HepG2 (cell line): ENCODE measurements around the gene GNB3. TPM values are rescaled to one million over a fixed set of nuclear protein-coding genes. Genes with fewer than 3 reads are reported as not detected.

ENCODE experiments used
- ATAC-seq: fragments of 200-7000 bp; cut with Tn5 transposase; 3 replicates; pipeline ENCODE4 v1.9.1; 2020; ENCODE audit warnings: mild to moderate bottlenecking, moderate library complexity
- BruUV-seq: library from RNA; stranded (reverse); fragments of 400-500 nt; replicated peaks from 2 replicates; lab custom pipeline; 2021; lab: Mats Ljungman, UMichigan
- CTCF ChIA-PET: fragments of 300-600 bp; formaldehyde crosslinking; extraction: SDS; loops from one replicate; lab custom pipeline; 2021; ENCODE audit warnings: low total read pairs, inconsistent platforms, low intra/inter-chr PET ratio; lab: Yijun Ruan, JAX
- POLR2A ChIA-PET: fragments of 350-600 bp; sonication (Branson Sonifier 250); formaldehyde crosslinking; loops from one replicate; lab custom pipeline; 2020; ENCODE audit warnings: antibody characterized with exemption, inconsistent platforms; lab: Yijun Ruan, JAX
- DNase-seq: peaks from one replicate; pipeline ENCODE4 v3.0.0-alpha.2; 2015; ENCODE audit warnings: low spot score
- FAIRE-seq: peaks from 3 replicates; lab custom pipeline; 2011; peaks lifted over from hg19 to GRCh38; lab: Jason Lieb, UNC
- H2AFZ ChIP-seq: one replicate; pipeline ENCODE4 v1.6.1; 2011; ENCODE audit warnings: low read length, inconsistent platforms
- H3K27ac ChIP-seq: fragments of 300-600 bp; 3 replicates; pipeline ENCODE4 v1.8.0; 2011; ENCODE audit warnings: mixed run types, mild to moderate bottlenecking, mixed read lengths, low read length, inconsistent platforms; ENCODE audit not compliant: insufficient read depth; ENCODE audit errors: extremely low read length
- H3K27me3 ChIP-seq, 2 experiments: fragments of 200-600 bp in 1 of 2; 2 replicates in 1 of 2; 3 replicates in 1 of 2; pipeline versions ENCODE4 v1.6.0 to v1.8.0; 2011; ENCODE audit warnings: low read length in 2 of 2, mild to moderate bottlenecking in 2 of 2, moderate library complexity in 2 of 2, inconsistent platforms in 1 of 2; ENCODE audit not compliant: insufficient read depth in 2 of 2, control insufficient read depth in 1 of 2
- H3K36me3 ChIP-seq, 2 experiments: fragments of 200-600 bp in 1 of 2; replicated peaks in 1 of 2; 2 replicates in 1 of 2; 3 replicates in 1 of 2; pipeline versions ENCODE4 v1.5.1 to v1.8.0; 2011; ENCODE audit warnings: low read length in 2 of 2, inconsistent platforms in 1 of 2; ENCODE audit not compliant: insufficient read depth in 2 of 2, control insufficient read depth in 1 of 2
- H3K4me1 ChIP-seq: 2 replicates; pipeline ENCODE4 v1.5.1; 2012; ENCODE audit warnings: low read length, inconsistent platforms; ENCODE audit not compliant: insufficient read depth
- H3K4me2 ChIP-seq: 2 replicates; pipeline ENCODE4 v1.6.0; 2011; ENCODE audit warnings: low read depth, low read length, inconsistent platforms
- H3K4me3 ChIP-seq, 3 experiments: fragments of 200-600 bp in 1 of 3; sonication (generic), shearing (Covaris generic) in 1 of 3; replicated peaks in 1 of 3; 2 replicates each; pipeline ENCODE4 v1.5.1; 2011 to 2016; ENCODE audit warnings: low read length in 3 of 3, inconsistent platforms in 2 of 3, low read depth in 2 of 3, mild to moderate bottlenecking in 2 of 3, control low read depth in 1 of 3, mixed read lengths in 1 of 3; ENCODE audit not compliant: insufficient read depth in 1 of 3
- H3K79me2 ChIP-seq: one replicate; pipeline ENCODE4 v1.6.1; 2011; ENCODE audit warnings: low read length, inconsistent platforms; ENCODE audit not compliant: insufficient read depth
- H3K9ac ChIP-seq: 2 replicates; pipeline ENCODE4 v1.6.0; 2011; ENCODE audit warnings: mild to moderate bottlenecking, low read depth, low read length, inconsistent platforms; ENCODE audit not compliant: insufficient read depth
- H3K9me3 ChIP-seq: 2 replicates; pipeline ENCODE4 v1.5.1; 2012; ENCODE audit warnings: mild to moderate bottlenecking, low read length
- H4K20me1 ChIP-seq: 2 replicates; pipeline ENCODE4 v1.6.0; 2011; ENCODE audit warnings: inconsistent platforms, mild to moderate bottlenecking, low read length, moderate library complexity; ENCODE audit not compliant: insufficient read depth
- E2F1 ChIP-seq: sonication (generic); formaldehyde crosslinking; IDR thresholded peaks from 2 replicates; pipeline ENCODE4 v1.5.0; 2020; ENCODE audit warnings: missing genetic modification reagents
- FOSL2 ChIP-seq: sonication (generic); formaldehyde crosslinking; IDR thresholded peaks from 2 replicates; pipeline ENCODE4 v1.4.0; 2020; ENCODE audit warnings: missing genetic modification reagents
- KAT8 ChIP-seq: IDR thresholded peaks from 2 replicates; pipeline ENCODE4 v1.6.1; 2016; ENCODE audit warnings: missing genetic modification reagents, missing compliant biosample characterization
- KDM3A ChIP-seq: IDR thresholded peaks from 2 replicates; pipeline ENCODE4 v1.6.1; 2018; ENCODE audit warnings: low read depth, missing compliant biosample characterization
- KMT2B ChIP-seq: IDR thresholded peaks from 2 replicates; pipeline ENCODE4 v1.6.1; 2016; ENCODE audit warnings: missing genetic modification reagents, missing compliant biosample characterization
- MIXL1 ChIP-seq: IDR thresholded peaks from 2 replicates; pipeline ENCODE4 v1.6.1; 2016
- RFX3 ChIP-seq: IDR thresholded peaks from 2 replicates; pipeline ENCODE4 v1.6.1; 2016; ENCODE audit warnings: missing biosample characterization, missing genetic modification reagents
- SALL2 ChIP-seq: sonication (generic); formaldehyde crosslinking; IDR thresholded peaks from 2 replicates; pipeline ENCODE4 v1.8.1; 2023; ENCODE audit warnings: mild to moderate bottlenecking, missing genetic modification reagents, inconsistent platforms
- SRSF4 ChIP-seq: fragments of 200-400 bp; formaldehyde crosslinking; IDR thresholded peaks from one replicate; pipeline ENCODE4 v1.6.1; 2018; ENCODE audit warnings: mild to moderate bottlenecking, low read depth, low read length, moderate library complexity; ENCODE audit not compliant: poor library complexity, severe bottlenecking
- TFDP1 ChIP-seq: IDR thresholded peaks from 2 replicates; pipeline ENCODE4 v1.6.1; 2016; ENCODE audit warnings: missing compliant biosample characterization, missing genetic modification reagents, borderline replicate concordance
- TOPORS ChIP-seq: sonication (generic); formaldehyde crosslinking; IDR thresholded peaks from 2 replicates; pipeline ENCODE4 v1.8.0; 2023; ENCODE audit warnings: mild to moderate bottlenecking, missing genetic modification reagents
- ZBTB33 ChIP-seq: sonication (generic); formaldehyde crosslinking; IDR thresholded peaks from 2 replicates; pipeline ENCODE4 v1.4.0; 2020; ENCODE audit warnings: missing genetic modification reagents
- ZNF205 ChIP-seq: IDR thresholded peaks from 2 replicates; pipeline ENCODE4 v1.6.1; 2018; ENCODE audit warnings: missing biosample characterization, missing genetic modification reagents
- ZNF547 ChIP-seq: sonication (generic); formaldehyde crosslinking; IDR thresholded peaks from 2 replicates; pipeline ENCODE4 v1.5.1; 2020; ENCODE audit warnings: mild to moderate bottlenecking, missing genetic modification reagents
- ZNF550 ChIP-seq: sonication (generic); formaldehyde crosslinking; IDR thresholded peaks from 2 replicates; pipeline ENCODE4 v1.4.0; 2020; ENCODE audit warnings: mild to moderate bottlenecking, missing genetic modification reagents, borderline replicate concordance
- ZNF720 ChIP-seq: sonication (generic); formaldehyde crosslinking; IDR thresholded peaks from 2 replicates; pipeline ENCODE4 v1.4.0; 2020; ENCODE audit warnings: missing genetic modification reagents
- ZNF777 ChIP-seq: sonication (generic); formaldehyde crosslinking; IDR thresholded peaks from 2 replicates; pipeline ENCODE4 v1.4.0; 2020; ENCODE audit warnings: missing genetic modification reagents
- ZNF788 ChIP-seq: sonication (generic); formaldehyde crosslinking; IDR thresholded peaks from 2 replicates; pipeline ENCODE4 v1.5.0; 2020; ENCODE audit warnings: mild to moderate bottlenecking, missing genetic modification reagents, borderline replicate concordance
- ZNF841 ChIP-seq: sonication (generic); formaldehyde crosslinking; IDR thresholded peaks from 2 replicates; pipeline ENCODE4 v1.8.1; 2023; ENCODE audit warnings: missing genetic modification reagents, borderline replicate concordance
- WGBS: methylation state at CpG from one replicate; pipeline ENCODE4 v1.1.6; 2017; ENCODE audit warnings: low lambda C conversion rate; 5-methylcytosine and 5-hydroxymethylcytosine counted together
- in situ Hi-C: cut with HindIII; loops from 2 replicates; pipeline ENCODE4 v1.10.0; 2017; ENCODE audit warnings: low pct_unique_long_range_greater_than_20kb; ENCODE audit not compliant: extremely low pct_ligation_motif_present
- intact Hi-C: fragments of 100-400 bp; cut with micrococcal nuclease; formaldehyde crosslinking; loops from one replicate; pipeline ENCODE4 v1.10.0; 2022; ENCODE audit not compliant: unreplicated experiment
- polyA plus RNA-seq, 8 experiments: library from polyadenylated mRNA; depleted of rRNA in 3 of 8; stranded (reverse) in 7 of 8; unstranded in 1 of 8; fragments of >200 nt; fragmentation: Illumina TruSeq in 4 of 8; extraction: Trizol in 4 of 8; gene quantifications; 2 replicates each; pipeline versions ENCODE4 v1.2.1 to v1.2.3, GENCODE V29; 2011 to 2016; ENCODE audit warnings: low read depth in 4 of 8, missing spikeins in 1 of 8, mixed read lengths in 1 of 8; ENCODE audit not compliant: insufficient read depth in 1 of 8
- total RNA-seq, 5 experiments: library from RNA; depleted of rRNA; stranded (reverse); fragments of >200 nt; fragmentation: Illumina TruSeq; extraction: Trizol; gene quantifications; 2 replicates each; pipeline ENCODE4 v1.2.3, GENCODE V29; 2016; ENCODE audit warnings: low read depth in 1 of 5

The GNB3 gene
- total and polyA plus RNA-seq, 2 of the 13 experiments (the other 11 are each of a cell fraction or from before 2014, with no cell fraction given) = 1.3 to 3.6 TPM

- TF ChIP-seq E2F1 (no peak), FOSL2 (CRISPR knock-in tag) (no peak), SALL2 (no peak), KDM3A (CRISPR knock-in tag) (no peak), TFDP1 (CRISPR knock-in tag) (no peak), MIXL1 (CRISPR knock-in tag) (no peak), ZNF550 (no peak), TOPORS (no peak)
Observed at GRCh38 chr12:6830999-6831398, 9.7 kb upstream of the GNB3 start (continued).

- no peaks in the 10 kb centered on the region for H4K20me1 ChIP-seq
- no peak for DNase-seq
- no peak overlapping the region for H3K4me3 ChIP-seq
- TF ChIP-seq ZNF777 (CRISPR knock-in tag) (no peak), KAT8 (no peak), SRSF4 (no peak), ZBTB33 (CRISPR knock-in tag) (no peak), ZNF205 (CRISPR knock-in tag) (no peak), RFX3 (CRISPR knock-in tag) (no peak), ZNF788 (CRISPR knock-in tag) (no peak), ZNF720 (CRISPR knock-in tag) (no peak), ZNF841 (CRISPR knock-in tag) (no peak), KMT2B (CRISPR knock-in tag) (no peak), ZNF547 (CRISPR knock-in tag) (no peak)
- CTCF ChIA-PET = no interaction called here
- H3K4me2 ChIP-seq = no peak overlapping the region
- FAIRE-seq = no peak
- H3K27me3 ChIP-seq = no peaks in the 10 kb centered on the region
- peaks cover 14 to 28% of the 10 kb centered on the region in 2 experiments; a peak in 4 of 5 replicates for H3K36me3 ChIP-seq
- POLR2A ChIA-PET = interaction anchor here (4.7 kb wide), 1 partner anchor 78 kb away, joined by 20 read pairs; the partner anchor contains the start of gene MLF2
- 97% methylated on average over 12 of the region's 12 CpGs for WGBS
- no TSS peak for BruUV-seq
- peaks cover 24% of the 10 kb centered on the region for H3K4me1 ChIP-seq
- H3K79me2 ChIP-seq = peaks cover 16% of the 10 kb centered on the region
- no peak overlapping the region for H3K27ac ChIP-seq
- no peak overlapping the region for H3K9ac ChIP-seq
- no peak overlapping the region for H2AFZ ChIP-seq
- no peak for ATAC-seq
- intact Hi-C loops = no loop called here
- no peaks in the 10 kb centered on the region for H3K9me3 ChIP-seq
- in situ Hi-C loops = no loop called here
Observed at GRCh38 chr12:6831450-6831995, 9.2 kb upstream of the GNB3 start.
